Neural cell (in vitro differentiated cells): ENCODE measurements around the gene PTPRK. TPM values are rescaled to one million over a fixed set of nuclear protein-coding genes. Genes with fewer than 3 reads are reported as not detected.

Source experiments
- H2AFZ ChIP-seq: fragments of 200-600, 300-800 bp; sonication (generic), shearing (Covaris generic); 2 replicates; pipeline ENCODE4 v1.6.0; 2014; ENCODE audit warnings: low read depth, mild to moderate bottlenecking, antibody characterized with exemption, low read length, moderate library complexity
- H3F3A ChIP-seq: fragments of 200-600 bp; shearing (Covaris generic); 2 replicates; pipeline ENCODE4 v1.6.1; 2016; ENCODE audit warnings: mild to moderate bottlenecking, moderate library complexity, mixed read lengths, antibody characterized with exemption, low read length; ENCODE audit not compliant: insufficient read depth, poor library complexity, severe bottlenecking
- H3K27ac ChIP-seq: fragments of 200-600, 300-800 bp; sonication (generic), shearing (Covaris generic); 2 replicates; pipeline ENCODE4 v1.5.1; 2014; ENCODE audit warnings: mild to moderate bottlenecking, low read length, moderate library complexity
- H3K27me3 ChIP-seq: fragments of 300-800, 200-600 bp; sonication (generic), shearing (Covaris generic); 2 replicates; pipeline ENCODE4 v1.6.0; 2014; ENCODE audit warnings: mild to moderate bottlenecking, low read depth, low read length, moderate library complexity; ENCODE audit not compliant: insufficient read depth
- H3K36me3 ChIP-seq: fragments of 300-800, 200-600 bp; sonication (generic), shearing (Covaris generic); 2 replicates; pipeline ENCODE4 v1.5.1; 2014; ENCODE audit warnings: mild to moderate bottlenecking, antibody characterized with exemption, low read length, moderate library complexity; ENCODE audit not compliant: insufficient read depth
- H3K4me2 ChIP-seq: fragments of 300-800, 200-600 bp; sonication (generic), shearing (Covaris generic); 2 replicates; pipeline ENCODE4 v1.6.0; 2014; ENCODE audit warnings: mild to moderate bottlenecking, low read length
- H3K4me3 ChIP-seq: fragments of 300-800, 200-600 bp; sonication (generic), shearing (Covaris generic); 2 replicates; pipeline ENCODE4 v1.5.1; 2014; ENCODE audit warnings: mild to moderate bottlenecking, low read length, moderate library complexity
- H3K79me2 ChIP-seq: fragments of 200-600 bp; shearing (Covaris generic); replicated peaks from 2 replicates; pipeline ENCODE4 v1.6.0; 2014; ENCODE audit warnings: mild to moderate bottlenecking, low read length, moderate library complexity; ENCODE audit not compliant: insufficient read depth
- H3K9ac ChIP-seq: fragments of 300-800, 200-600 bp; sonication (generic), shearing (Covaris generic); 2 replicates; pipeline ENCODE4 v1.6.1; 2016; ENCODE audit warnings: mild to moderate bottlenecking, low read length, mixed read lengths
- H3K9me2 ChIP-seq: fragments of 200-600 bp; shearing (Covaris generic); 2 replicates; pipeline ENCODE4 v1.6.1; 2016; ENCODE audit warnings: mild to moderate bottlenecking, low read length, mixed read lengths; ENCODE audit not compliant: insufficient read depth
- H3K9me3 ChIP-seq: fragments of 200-600, 300-800 bp; sonication (generic), shearing (Covaris generic); 2 replicates; pipeline ENCODE4 v1.6.1; 2016; ENCODE audit warnings: mild to moderate bottlenecking, mixed run types, low read length, moderate library complexity, mixed read lengths
- H4K20me1 ChIP-seq: fragments of 200-600 bp; shearing (Covaris generic); 2 replicates; pipeline ENCODE4 v1.6.1; 2016; ENCODE audit warnings: mild to moderate bottlenecking, mixed run types; ENCODE audit not compliant: insufficient read depth
- CTCF ChIP-seq: fragments of 450-650 bp; IDR thresholded peaks from 2 replicates; pipeline ENCODE4 v1.5.1; 2014; ENCODE audit warnings: antibody characterized with exemption, mild to moderate bottlenecking, moderate library complexity; ENCODE audit not compliant: poor library complexity, severe bottlenecking
- EP300 ChIP-seq: fragments of 450-650 bp; conservative IDR thresholded peaks from 2 replicates; pipeline ENCODE4 v1.6.1; 2014; ENCODE audit warnings: antibody characterized with exemption, mild to moderate bottlenecking, moderate library complexity; ENCODE audit not compliant: poor library complexity, severe bottlenecking
- EZH2 ChIP-seq: fragments of 200-600, 300-800 bp; shearing (Covaris generic), sonication (generic); IDR thresholded peaks from 2 replicates; pipeline ENCODE4 v1.6.1; 2014; ENCODE audit warnings: antibody characterized with exemption, low read length, borderline replicate concordance, mild to moderate bottlenecking; ENCODE audit not compliant: insufficient read depth, poor library complexity, severe bottlenecking
- MXI1 ChIP-seq: fragments of 450-650 bp; conservative IDR thresholded peaks from 2 replicates; pipeline ENCODE4 v1.6.1; 2014; ENCODE audit warnings: antibody characterized with exemption, mild to moderate bottlenecking; ENCODE audit not compliant: poor library complexity, severe bottlenecking
- POLR2AphosphoS5 ChIP-seq: IDR thresholded peaks from 2 replicates; pipeline ENCODE4 v1.6.1; 2012
- RAD21 ChIP-seq: fragments of 450-650 bp; conservative IDR thresholded peaks from 2 replicates; pipeline ENCODE4 v1.6.1; 2014; ENCODE audit warnings: antibody characterized with exemption, mild to moderate bottlenecking, moderate library complexity
- REST ChIP-seq: IDR thresholded peaks from 2 replicates; pipeline ENCODE4 v1.6.1; 2012; ENCODE audit warnings: borderline replicate concordance
- SMC3 ChIP-seq: fragments of 450-650 bp; conservative IDR thresholded peaks from 2 replicates; pipeline ENCODE4 v1.6.1; 2014; ENCODE audit warnings: antibody characterized with exemption, mild to moderate bottlenecking, moderate library complexity; ENCODE audit not compliant: poor library complexity
- TAF1 ChIP-seq: IDR thresholded peaks from 2 replicates; pipeline ENCODE4 v1.6.1; 2012; ENCODE audit warnings: low read depth
- polyA plus RNA-seq: library from polyadenylated mRNA; depleted of rRNA; stranded (reverse); fragments of >200 nt; gene quantifications from 2 replicates; pipeline ENCODE4 v1.2.3, GENCODE V29; 2014

The PTPRK gene
- polyA plus RNA-seq, 1 donor from 2014 or later: 10.4 TPM

GRCh38 chr6:128005009-128005408 lies 515.4 kb downstream of the PTPRK start:
- TF ChIP-seq MXI1 (no peak), CTCF (no peak), REST (no peak), TAF1 (no peak), RAD21 (no peak), POLR2AphosphoS5 (no peak), EZH2 (no peak), EP300 (no peak), SMC3 (no peak)
- H2AFZ ChIP-seq: no peak overlapping the region
- H3K4me2 ChIP-seq: no peak overlapping the region

GRCh38 chr6:128000363-128000762 lies 520.0 kb downstream of the PTPRK start:
- Histone ChIP-seq H3K79me2 (no peaks in the 10 kb centered on the region), H4K20me1 (no peaks in the 10 kb centered on the region), H3K27ac (no peak overlapping the region), H3K4me2 (no peak overlapping the region), H3F3A (no peaks in the 10 kb centered on the region), H3K4me3 (no peak overlapping the region), H3K27me3 (no peaks in the 10 kb centered on the region), H3K36me3 (no peaks in the 10 kb centered on the region), H3K9me3 (no peaks in the 10 kb centered on the region), H3K9ac (no peak overlapping the region), H3K9me2 (no peaks in the 10 kb centered on the region), H2AFZ (no peak overlapping the region)
- TF ChIP-seq EZH2 (no peak), EP300 (no peak), TAF1 (no peak), MXI1 (no peak), SMC3 (no peak), CTCF (no peak), REST (no peak), RAD21 (no peak), POLR2AphosphoS5 (no peak)

More at GRCh38 chr6:128005009-128005408, 515.4 kb downstream of the PTPRK start:
- H3K79me2 ChIP-seq: no peaks in the 10 kb centered on the region
- no peak overlapping the region for H3K4me3 ChIP-seq
- no peaks in the 10 kb centered on the region for H3K9me2 ChIP-seq
- no peaks in the 10 kb centered on the region for H3K27me3 ChIP-seq
- no peak overlapping the region for H3K27ac ChIP-seq
- H4K20me1 ChIP-seq: no peaks in the 10 kb centered on the region
- no peaks in the 10 kb centered on the region for H3K9me3 ChIP-seq
- H3K9ac ChIP-seq: no peak overlapping the region
- no peaks in the 10 kb centered on the region for H3F3A ChIP-seq
- no peaks in the 10 kb centered on the region for H3K36me3 ChIP-seq
